Measurements from ENCODE around the gene CELSR1. TPM values are rescaled to one million over a fixed set of nuclear protein-coding genes. Genes with fewer than 3 reads are reported as not detected.

CELSR1 gene
- polyA plus RNA-seq, 3 donors, result 24.4 to 31.0 (median 26.7) TPM

DNA sequence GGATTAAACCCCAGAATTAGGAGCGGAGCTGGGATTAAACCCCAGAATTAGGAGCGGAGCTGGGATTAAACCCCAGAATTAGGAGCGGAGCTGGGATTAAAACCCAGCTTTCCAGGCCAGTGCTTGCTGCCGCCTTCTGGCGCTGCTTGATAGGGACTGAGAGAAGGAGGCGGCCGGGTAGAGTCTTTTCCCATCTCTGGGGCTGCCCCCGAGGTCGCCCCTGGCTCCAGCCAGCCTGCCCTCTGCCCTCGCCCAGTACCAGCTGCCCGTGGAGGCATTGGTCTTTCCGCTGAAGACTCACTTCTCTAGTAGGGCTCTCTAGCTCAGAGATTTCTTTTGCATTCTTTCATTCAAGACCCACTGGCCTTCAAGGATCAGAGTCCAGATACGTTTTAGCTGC, 196.7 kb downstream of the CELSR1 start:
- no peak for DNase-seq (ENCODE audit: extremely low read depth in 1 of 11, low read depth in 9 of 11, low spot score in 4 of 11)

DNA sequence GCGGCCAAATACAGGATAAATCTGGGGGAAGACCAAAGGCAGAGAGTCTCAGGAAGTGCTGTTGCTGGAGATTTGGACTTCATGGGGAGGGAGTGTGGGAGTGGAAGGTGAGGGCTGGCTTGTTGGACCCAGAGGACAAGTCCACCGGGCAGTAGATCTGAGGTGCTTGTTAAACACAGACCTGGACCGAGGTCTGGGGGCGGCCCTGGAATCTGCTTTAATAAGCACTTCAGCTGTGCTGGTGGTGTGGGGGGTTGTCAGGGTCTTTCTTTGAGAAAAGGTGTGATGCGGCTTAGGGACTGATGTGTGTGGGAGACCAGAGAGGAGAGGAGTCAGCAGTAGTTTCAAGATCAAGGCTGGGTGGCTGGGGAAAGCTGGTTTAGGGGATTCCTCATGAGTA, 197.5 kb downstream of the CELSR1 start:
- no peak for DNase-seq (ENCODE audit: extremely low read depth in 1 of 11, low read depth in 9 of 11, low spot score in 4 of 11)

DNA sequence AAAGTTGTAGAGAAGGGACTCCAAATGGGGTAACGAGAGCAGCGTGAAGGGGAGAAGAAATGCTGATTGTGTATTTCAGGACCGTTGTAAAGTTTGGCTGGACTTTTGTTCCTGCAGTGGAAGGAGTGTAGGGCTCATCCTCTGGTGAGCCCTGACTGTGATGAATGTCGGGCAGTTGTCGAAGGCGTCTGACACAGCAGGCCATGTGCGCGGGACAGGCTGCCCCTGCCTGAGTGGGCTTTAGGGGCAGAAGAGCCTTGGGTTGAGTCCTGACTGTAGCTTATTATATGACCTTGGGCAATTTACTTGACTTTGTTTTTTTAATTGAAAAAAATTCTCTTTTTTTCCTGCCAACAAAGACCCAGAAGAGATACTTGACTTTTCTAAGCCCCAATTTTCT, 198.8 kb downstream of the CELSR1 start:
- no peak for DNase-seq (ENCODE audit: extremely low read depth in 1 of 11, low read depth in 9 of 11, low spot score in 4 of 11)

DNA sequence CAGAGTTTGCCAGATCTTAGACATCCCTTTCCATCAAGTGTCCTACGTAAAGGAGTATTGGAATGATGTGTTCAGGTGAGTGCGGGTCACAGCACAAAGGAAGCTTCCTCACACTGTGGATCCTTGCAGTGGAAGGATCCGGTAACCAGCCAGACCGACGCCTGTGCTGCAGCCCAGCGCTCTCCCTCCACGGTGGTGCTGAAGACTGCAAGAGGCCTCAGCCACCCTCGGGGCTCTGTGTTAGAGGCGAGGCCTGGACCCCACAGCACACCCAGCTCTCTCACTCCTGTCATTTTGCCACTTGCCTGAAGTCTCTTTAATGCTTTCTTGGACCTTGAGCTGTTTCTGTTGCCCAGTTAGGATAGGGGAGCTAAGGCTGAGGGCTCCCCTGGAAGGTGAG, 199.6 kb downstream of the CELSR1 start:
- DNase-seq (ENCODE audit: extremely low read depth in 1 of 11, low read depth in 9 of 11, low spot score in 4 of 11), result no peak

DNA sequence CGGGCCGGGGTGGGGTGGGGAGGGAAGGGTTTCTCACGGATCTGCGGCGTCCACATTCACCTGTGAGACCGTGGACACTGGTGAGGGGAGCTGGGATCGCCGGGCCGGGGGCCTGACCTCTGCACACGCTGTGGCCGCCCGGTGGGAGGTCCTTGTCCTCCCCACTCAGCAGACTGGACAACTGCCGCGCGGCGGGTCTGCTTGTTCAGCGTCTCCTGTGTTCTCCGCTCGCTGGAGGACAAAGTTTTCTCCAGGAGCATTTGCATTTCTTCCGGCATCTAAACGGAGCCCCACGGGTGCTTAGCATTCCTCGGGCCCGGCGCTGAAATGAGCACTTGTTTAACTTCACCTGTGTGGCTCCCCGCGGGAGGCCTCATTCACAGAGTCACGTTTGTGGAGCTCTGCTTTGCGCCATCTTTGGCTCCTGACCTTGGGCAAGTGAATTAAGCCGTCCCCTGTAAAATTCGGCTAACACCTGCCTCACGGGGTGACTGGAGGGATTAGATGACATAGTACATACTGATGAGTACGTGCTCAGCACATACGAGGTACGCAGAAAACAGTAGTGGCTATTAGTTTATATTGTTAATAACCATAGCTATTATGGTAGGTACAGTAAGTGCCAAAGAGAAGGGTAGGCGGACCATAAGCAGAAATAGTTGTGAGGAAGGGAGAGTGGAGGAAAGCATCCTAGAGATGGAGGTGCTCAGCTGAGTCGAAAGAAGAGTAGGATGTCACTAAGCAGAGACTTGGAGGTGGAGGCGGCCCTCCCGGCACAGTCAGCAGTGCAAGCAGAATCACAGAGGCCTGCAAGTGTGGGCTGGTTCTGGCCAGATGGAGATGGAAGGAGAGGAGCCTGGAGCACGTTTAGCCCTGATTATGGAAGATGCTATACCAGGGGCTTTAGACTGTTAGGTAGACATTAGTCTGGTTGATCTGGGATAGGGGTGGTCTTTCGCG, 201.0 kb downstream of the CELSR1 start:
- no peak for DNase-seq (ENCODE audit: extremely low read depth in 1 of 11, low read depth in 9 of 11, low spot score in 4 of 11)

DNA sequence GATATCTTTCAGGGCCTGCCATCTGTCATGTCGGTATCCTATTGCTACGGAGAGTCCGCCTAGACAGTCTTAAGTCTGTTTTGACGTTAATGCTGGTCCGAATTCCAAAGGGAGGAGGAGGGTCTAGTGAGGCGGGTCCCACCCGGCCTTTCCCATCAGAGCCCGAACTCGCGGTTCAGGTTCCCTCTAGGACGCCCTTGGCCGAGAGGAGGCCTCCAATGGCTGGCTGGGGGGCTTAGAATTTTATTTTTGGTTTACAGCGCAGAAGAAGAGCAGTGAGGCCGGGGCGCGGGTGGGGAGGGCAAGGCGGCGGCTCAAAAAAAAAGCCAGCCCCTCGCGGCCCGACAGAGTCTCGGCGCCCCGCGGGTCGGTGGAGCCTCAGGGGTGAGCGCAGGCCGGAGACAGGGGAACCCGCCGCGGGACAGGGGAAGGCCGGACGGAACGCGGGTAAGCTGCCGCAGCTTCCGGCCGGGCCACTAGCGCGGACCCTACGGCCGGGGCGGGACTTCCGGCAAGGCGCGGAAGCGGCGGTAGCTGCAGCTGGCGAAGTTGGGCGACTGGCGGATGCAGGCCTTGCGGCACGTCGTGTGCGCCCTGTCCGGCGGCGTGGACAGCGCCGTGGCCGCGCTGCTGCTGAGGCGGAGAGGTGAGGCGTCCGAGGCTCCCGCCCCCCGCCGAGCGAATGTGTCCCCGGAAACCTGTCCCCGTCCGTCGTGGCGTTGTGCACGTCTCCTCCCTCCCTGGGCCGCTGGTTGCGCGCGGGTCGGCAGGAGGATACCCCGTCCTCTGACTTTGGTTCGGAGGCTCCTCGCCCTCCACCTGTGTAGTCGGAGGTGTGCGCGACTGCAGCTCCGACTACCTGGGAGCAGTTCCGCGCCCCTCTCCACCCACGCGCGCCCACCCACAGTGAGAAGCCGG, 202.0 kb downstream of the CELSR1 start, which contains the start of gene TRMU:
TSS of gene TRMU (plus strand) at position 514 of the 918 bp plus-strand sequence. CDS start at position 565, 51 bp downstream.
- DNase-seq (ENCODE audit: extremely low read depth in 1 of 11, low read depth in 9 of 11, low spot score in 4 of 11), result peak; percentile 51 to 84 (median 79)

DNA sequence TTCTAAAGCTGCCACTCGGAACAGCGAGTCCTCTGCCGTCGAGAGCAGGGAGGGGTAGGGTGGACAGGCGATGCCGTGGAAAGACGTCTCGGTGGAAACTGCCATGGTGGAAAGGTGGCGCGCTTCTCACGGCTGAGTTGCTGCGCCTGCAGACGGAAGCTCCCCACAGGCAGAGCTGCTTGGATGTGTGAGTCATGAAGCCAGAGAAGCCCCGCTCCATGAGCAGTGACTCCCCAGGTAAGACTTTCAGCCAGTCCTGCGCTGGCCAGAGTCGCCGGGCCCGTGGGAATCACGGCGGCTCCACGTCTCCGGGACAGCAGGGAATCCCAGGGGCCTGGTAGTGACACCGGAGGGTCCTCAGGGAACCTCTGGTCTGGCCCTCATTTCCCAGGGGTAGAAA, 205.9 kb downstream of the CELSR1 start:
- DNase-seq (ENCODE audit: extremely low read depth in 1 of 11, low read depth in 9 of 11, low spot score in 4 of 11), result no peak

DNA sequence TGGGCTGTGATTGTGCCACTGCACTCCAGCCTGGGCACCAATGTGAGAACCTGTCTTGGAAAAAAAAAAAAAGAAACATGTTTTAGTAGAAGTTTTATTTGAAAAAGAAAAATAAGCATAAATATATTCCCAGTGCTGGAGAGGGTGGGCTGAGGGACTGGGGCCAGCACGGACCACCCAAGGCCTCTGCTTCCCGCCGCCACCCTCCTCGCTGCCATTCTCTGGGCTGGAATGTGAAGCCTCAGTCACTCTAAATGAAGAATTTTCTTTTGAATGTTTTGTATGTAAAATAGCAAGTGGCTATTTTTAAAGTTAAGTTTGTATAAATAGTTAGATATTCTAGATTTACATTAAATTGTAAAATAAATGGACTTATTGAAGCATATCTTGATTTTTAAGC, 207.0 kb downstream of the CELSR1 start:
- no peak for DNase-seq (ENCODE audit: extremely low read depth in 1 of 11, low read depth in 9 of 11, low spot score in 4 of 11)

DNA sequence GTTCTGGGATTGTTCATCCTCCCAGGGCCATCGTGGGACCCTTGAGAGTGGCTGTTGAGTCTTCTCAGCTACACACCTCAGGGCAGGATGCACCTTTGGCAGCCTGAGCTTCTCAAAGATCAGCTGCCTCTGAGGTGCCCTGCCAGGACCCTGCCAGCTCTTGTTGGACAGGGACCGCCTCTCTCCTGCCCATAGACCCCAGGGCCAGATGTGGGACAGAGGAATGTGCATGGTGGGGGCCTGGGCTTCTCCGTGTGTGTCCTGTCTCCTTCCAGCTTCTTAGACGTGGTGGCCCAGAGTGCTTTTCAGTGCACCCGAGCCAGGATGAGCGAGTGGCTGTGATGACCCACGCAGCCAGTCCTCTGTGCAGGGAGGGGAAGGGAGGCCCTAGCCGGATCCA, 207.8 kb downstream of the CELSR1 start:
- DNase-seq (ENCODE audit: extremely low read depth in 1 of 11, low read depth in 9 of 11, low spot score in 4 of 11), result no peak

DNA sequence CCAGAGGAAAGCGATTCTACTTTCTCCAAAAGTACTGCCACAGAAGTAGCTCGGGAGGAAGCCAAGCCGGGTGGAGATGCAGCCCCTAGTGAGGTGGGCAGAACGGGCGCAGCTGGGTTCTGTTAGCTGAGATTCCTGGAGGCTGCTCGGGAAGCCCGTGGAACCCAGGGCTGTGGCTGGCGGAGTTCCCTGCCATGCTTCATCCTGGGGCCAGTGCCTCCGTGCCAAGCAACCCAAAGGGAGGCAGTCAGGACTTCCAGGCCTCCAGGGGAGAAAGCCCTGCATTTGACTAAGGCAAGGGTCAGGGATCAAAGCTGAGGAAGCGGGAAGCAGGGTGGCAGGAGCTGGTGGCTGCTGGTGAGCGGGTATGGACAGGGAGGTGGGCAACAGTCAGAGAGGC, 208.6 kb downstream of the CELSR1 start:
- no peak for DNase-seq (ENCODE audit: extremely low read depth in 1 of 11, low read depth in 9 of 11, low spot score in 4 of 11)

DNA sequence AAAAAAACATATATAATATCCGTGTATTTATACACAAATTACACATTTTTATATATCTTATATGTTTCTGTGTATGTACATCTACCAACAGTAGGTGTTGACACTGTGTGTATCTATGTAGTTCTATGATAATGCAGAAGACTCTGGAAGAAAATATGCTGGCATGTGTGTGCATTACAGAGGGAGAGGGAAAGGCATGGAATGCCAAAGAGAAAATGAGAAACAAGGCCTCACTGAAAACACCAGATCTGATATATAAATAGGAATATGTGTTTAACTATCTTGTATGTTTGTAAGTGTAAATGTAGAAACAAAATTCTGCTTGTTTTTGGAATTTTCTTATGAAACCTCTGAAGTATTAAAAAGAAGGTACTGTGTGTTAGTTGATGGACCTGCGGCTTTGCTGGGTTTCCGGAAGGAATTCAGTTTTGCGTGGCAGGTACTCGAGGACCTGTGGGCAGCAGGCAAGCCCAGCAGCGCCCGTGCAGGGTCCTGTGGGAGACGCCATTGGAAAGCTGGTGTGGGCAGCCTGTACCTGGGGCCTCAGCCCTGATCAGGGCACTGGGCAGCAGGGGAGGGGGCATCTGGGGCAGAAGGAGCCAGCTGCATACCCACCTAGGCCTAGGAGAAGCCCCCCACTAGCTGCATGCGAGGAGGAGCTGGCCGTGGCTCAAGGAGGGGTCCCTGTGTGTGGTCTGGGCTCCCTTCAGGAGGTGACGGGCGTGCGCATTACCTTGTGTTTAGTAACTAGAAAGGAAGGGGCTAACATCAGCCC, 209.5 kb downstream of the CELSR1 start:
- no peak for DNase-seq (ENCODE audit: extremely low read depth in 1 of 11, low read depth in 9 of 11, low spot score in 4 of 11)

DNA sequence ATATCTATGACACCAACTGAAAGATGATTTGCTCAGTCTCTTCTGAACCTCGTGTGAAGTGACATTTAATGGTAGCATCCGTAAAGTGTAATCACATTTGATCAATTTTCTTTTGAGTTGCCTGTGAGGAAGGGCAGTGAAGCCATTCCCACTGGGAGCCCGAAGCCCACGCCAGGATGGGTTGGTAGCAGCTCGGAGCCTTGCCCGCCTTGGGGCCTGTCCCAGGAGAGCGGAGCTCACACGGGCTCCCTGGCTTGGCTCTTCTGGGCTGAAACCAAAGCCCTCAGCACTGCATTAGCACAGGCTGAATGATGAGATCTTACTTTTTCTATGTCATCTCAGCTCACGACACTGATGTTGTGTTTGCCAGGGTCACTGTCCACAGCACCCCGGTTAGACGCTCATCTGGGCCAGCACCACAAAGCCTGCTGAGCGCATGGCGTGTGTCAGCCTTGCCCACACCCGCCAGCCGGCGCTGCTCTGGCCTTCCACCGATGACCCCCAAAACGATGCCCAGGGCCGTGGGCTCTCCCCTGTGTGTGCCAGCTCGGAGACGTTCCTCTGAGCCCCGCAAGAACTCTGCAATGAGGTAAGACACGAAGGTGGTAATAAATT, 211.2 kb downstream of the CELSR1 start:
- no peak for DNase-seq (ENCODE audit: extremely low read depth in 1 of 11, low read depth in 9 of 11, low spot score in 4 of 11)

DNA sequence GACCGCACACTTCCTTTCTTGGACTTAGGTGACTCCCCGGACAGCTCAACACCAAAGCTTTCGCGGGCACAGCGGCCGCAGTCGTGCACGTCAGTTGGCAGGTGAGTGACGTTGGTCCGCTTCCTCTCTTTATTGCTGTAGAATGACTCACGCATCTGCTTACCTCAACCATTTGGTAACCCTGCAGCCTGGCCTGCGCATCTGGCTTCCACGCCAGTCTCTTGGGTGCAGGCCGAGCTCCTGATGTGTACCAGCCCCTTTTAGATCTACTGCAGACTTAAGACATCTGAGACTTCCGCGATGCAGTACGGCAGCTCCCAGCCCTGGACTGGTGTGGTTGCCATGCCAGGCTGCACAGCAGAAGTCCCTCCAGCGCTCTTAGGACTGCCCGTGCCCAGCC, 214.3 kb downstream of the CELSR1 start:
- DNase-seq (ENCODE audit: extremely low read depth in 1 of 11, low read depth in 9 of 11, low spot score in 4 of 11), result no peak

DNA sequence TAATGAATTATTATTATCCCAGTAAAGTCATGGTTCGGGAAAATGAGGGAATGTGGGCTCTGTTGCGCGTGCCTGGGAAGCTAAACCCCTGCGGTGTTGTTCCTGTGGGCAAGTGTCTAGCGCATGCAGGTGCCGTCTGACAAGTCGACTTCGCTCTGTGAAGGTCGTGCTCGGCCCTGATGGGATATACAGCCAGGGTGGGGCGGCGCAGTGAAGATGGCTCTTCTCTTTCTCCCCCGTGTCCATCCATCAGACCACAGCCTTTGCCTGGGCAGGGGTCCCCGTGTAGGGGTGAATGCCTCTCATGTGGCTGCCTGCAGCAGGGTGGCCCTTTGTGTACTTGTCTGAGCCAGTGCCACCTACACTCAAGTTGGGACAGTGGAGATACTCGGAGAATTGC, 214.7 kb downstream of the CELSR1 start:
- no peak for DNase-seq (ENCODE audit: extremely low read depth in 1 of 11, low read depth in 9 of 11, low spot score in 4 of 11)

DNA sequence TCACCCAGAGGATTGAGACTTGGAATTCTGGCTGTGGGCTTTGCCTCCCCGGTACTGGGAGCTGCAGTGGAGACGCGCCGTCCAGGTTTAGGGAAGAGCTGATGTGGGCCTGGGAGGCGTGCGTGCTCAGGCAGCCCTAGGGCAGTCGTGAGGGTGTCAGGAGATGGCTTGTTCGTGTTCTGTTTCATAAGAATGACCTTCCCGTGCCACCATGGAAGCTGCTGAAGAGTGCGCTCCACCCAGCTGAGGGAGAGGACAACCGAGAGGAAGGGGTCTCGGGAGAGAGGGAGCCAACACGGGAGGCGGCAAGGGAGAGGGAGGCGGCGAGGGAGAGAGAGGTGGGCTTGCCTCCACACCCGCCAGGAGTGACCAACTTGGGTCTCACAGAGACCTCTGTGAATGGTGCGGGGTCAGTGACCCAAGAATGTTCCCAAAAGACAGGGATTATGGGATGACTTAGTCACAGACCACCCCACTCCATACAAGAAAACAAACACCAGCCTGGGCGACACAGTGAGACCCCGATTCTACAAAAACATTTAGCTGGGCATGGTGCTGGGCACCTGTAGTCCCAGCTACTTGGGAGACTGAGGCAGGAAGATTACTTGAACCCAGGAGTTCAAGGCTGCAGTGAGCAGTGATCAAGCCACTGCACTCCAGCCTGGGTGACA, 216.6 kb downstream of the CELSR1 start:
- no peak for DNase-seq (ENCODE audit: extremely low read depth in 1 of 11, low read depth in 9 of 11, low spot score in 4 of 11)

DNA sequence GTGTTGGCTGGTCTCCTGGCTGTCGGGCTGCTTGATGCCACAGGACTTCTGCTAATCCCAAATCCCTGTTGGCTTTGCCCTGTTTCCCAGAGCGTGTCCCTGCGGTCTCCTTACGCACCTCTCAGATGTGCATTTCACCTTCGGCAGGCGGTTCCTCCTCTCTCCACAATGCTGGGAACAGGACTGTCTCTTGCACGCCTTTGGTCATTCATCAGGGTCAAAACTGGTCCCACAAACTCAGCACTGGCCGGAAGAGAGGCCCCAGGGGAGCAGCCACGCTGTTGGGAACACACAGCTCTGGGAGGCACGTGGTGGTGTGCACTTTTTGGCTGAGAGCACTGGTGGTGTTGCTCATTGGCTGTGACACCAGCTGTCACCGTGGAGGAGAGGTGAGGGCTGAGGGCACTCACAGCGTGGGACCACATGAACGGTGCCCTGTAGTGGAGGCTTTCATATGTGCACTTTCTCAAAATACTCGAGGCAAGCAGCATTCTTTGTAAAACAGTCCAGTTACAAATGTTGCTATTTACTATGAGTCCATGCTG, 217.2 kb downstream of the CELSR1 start:
- no peak for DNase-seq (ENCODE audit: extremely low read depth in 1 of 11, low read depth in 9 of 11, low spot score in 4 of 11)

DNA sequence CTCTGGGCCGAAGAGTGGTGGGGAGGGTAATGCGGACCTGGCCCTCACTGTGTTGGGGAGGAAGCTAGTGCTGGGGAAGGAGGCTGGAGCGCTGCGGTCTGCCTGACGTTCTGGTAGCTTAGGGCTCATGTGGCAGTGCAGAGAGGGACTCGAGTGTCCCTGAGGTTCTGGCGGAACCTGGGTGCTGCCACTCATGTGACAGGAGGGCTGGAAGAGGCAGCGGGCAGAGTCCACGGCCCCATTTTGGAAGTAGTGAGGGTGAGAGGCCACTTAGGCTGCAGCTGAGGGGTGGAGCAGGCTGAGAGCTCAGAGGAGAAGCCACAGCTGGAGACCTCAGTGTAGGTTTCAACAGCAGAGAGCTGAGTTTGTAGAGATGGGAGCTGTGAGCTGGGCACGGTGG, 218.1 kb downstream of the CELSR1 start:
- DNase-seq (ENCODE audit: extremely low read depth in 1 of 11, low read depth in 9 of 11, low spot score in 4 of 11), result no peak

DNA sequence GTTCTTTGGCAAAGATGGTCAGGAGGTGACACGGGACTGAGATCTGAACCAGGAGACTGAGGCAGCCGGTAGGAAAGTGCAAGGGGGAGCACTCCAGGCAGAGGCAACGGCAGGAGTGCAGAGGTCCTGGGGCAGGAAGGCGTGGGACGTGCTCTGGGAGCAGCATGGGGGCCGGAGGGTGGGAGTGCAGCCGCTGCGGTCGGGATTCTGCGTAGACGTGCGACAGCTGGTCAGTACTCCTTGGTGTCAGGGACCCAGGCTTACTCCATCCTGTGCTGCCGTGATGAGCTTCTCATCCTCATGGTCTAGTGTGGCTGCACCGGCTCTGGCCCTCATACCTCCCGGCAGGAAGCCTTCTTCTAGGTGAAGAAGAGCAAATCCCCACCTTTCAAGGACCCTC, 218.8 kb downstream of the CELSR1 start:
- no peak for DNase-seq (ENCODE audit: extremely low read depth in 1 of 11, low read depth in 9 of 11, low spot score in 4 of 11)

Data from renal cortex interstitium (tissue), 11 donors.